HepG2 (cell line): Measurements from ENCODE around the gene ZBTB37. TPM values are rescaled to one million over a fixed set of nuclear protein-coding genes. Genes with fewer than 3 reads are reported as not detected.

Experiments
- AGO2 ChIP-seq: fragments of 200-400 bp; formaldehyde crosslinking; optimal IDR thresholded peaks from 2 replicates; pipeline ENCODE3; 2017; ENCODE audit warnings: mild to moderate bottlenecking, low read depth, low read length, moderate library complexity
- DNMT3B ChIP-seq: conservative IDR thresholded peaks from 2 replicates; pipeline ENCODE4 v1.6.1; 2016; ENCODE audit warnings: missing biosample characterization, control low read depth
- FOXK1 ChIP-seq: sonication (generic); formaldehyde crosslinking; IDR thresholded peaks from 2 replicates; pipeline ENCODE4 v1.4.0; 2020; ENCODE audit warnings: low read depth, missing genetic modification reagents, borderline replicate concordance
- HIVEP1 ChIP-seq: sonication (generic); formaldehyde crosslinking; IDR thresholded peaks from 2 replicates; pipeline ENCODE4 v1.4.0; 2020; ENCODE audit warnings: mild to moderate bottlenecking, missing genetic modification reagents
- HNF4G ChIP-seq, 2 experiments: sonication (generic) in 1 of 2; formaldehyde crosslinking in 1 of 2; IDR thresholded peaks; 2 replicates each; pipeline versions ENCODE4 v1.4.0 to v1.6.1; 2011 to 2020; ENCODE audit warnings: borderline replicate concordance in 2 of 2, low read depth in 2 of 2, mild to moderate bottlenecking in 2 of 2, low read length in 1 of 2, missing genetic modification reagents in 1 of 2, moderate library complexity in 1 of 2
- IRF9 ChIP-seq: sonication (generic); formaldehyde crosslinking; IDR thresholded peaks from 2 replicates; pipeline ENCODE4 v1.8.0; 2022; ENCODE audit warnings: missing genetic modification reagents, mild to moderate bottlenecking, borderline replicate concordance
- IRX3 ChIP-seq: sonication (generic); formaldehyde crosslinking; IDR thresholded peaks from 2 replicates; pipeline ENCODE4 v1.8.1; 2023; ENCODE audit warnings: mild to moderate bottlenecking, low read depth, missing genetic modification reagents, borderline replicate concordance
- KAT7 ChIP-seq: IDR thresholded peaks from 2 replicates; pipeline ENCODE4 v1.6.1; 2018; ENCODE audit warnings: borderline replicate concordance, missing compliant biosample characterization
- NFE2 ChIP-seq: sonication (generic); formaldehyde crosslinking; IDR thresholded peaks from 2 replicates; pipeline ENCODE4 v1.4.0; 2020; ENCODE audit warnings: missing genetic modification reagents
- NKX3-1 ChIP-seq: sonication (generic); formaldehyde crosslinking; IDR thresholded peaks from 2 replicates; pipeline ENCODE4 v1.5.0; 2020; ENCODE audit warnings: missing genetic modification reagents
- POLR2AphosphoS2 ChIP-seq: IDR thresholded peaks from 2 replicates; pipeline ENCODE4 v1.6.1; 2011; ENCODE audit warnings: low read depth, low read length, improper control_type of control experiment
- RBM22 ChIP-seq: fragments of 200-400 bp; formaldehyde crosslinking; optimal IDR thresholded peaks from 2 replicates; pipeline ENCODE3; 2017; ENCODE audit warnings: mild to moderate bottlenecking, low read length, moderate library complexity
- RFX5 ChIP-seq: IDR thresholded peaks from 2 replicates; pipeline ENCODE4 v1.6.1; 2011; ENCODE audit warnings: low read depth, low read length, improper control_type of control experiment
- SRF ChIP-seq: IDR thresholded peaks from 2 replicates; pipeline ENCODE4 v1.6.1; 2011; ENCODE audit warnings: mild to moderate bottlenecking, low read depth, low read length, moderate library complexity
- SSRP1 ChIP-seq: IDR thresholded peaks from 2 replicates; pipeline ENCODE4 v1.6.1; 2016; ENCODE audit warnings: control low read depth
- TARDBP ChIP-seq: sonication (generic); formaldehyde crosslinking; IDR thresholded peaks from 2 replicates; pipeline ENCODE4 v1.8.0; 2022; ENCODE audit warnings: mild to moderate bottlenecking, missing genetic modification reagents
- ZBTB1 ChIP-seq: sonication (generic); formaldehyde crosslinking; IDR thresholded peaks from 2 replicates; pipeline ENCODE4 v1.4.0; 2020; ENCODE audit warnings: missing genetic modification reagents, borderline replicate concordance
- ZNF543 ChIP-seq: sonication (generic); formaldehyde crosslinking; IDR thresholded peaks from 2 replicates; pipeline ENCODE4 v1.4.0; 2020; ENCODE audit warnings: mild to moderate bottlenecking, missing genetic modification reagents
- ZNF547 ChIP-seq: sonication (generic); formaldehyde crosslinking; IDR thresholded peaks from 2 replicates; pipeline ENCODE4 v1.5.1; 2020; ENCODE audit warnings: mild to moderate bottlenecking, missing genetic modification reagents
- ZNF660 ChIP-seq: sonication (generic); formaldehyde crosslinking; IDR thresholded peaks from 2 replicates; pipeline ENCODE4 v1.5.1; 2020; ENCODE audit warnings: mild to moderate bottlenecking, low read depth, missing genetic modification reagents, borderline replicate concordance
- ZNF724P ChIP-seq: sonication (generic); formaldehyde crosslinking; IDR thresholded peaks from 2 replicates; pipeline ENCODE4 v1.8.0; 2022; ENCODE audit warnings: missing genetic modification reagents, borderline replicate concordance
- ZUFSP ChIP-seq: sonication (generic); formaldehyde crosslinking; IDR thresholded peaks from 2 replicates; pipeline ENCODE4 v1.9.0; 2021; ENCODE audit warnings: missing genetic modification reagents, mild to moderate bottlenecking, borderline replicate concordance
- ZXDC ChIP-seq: sonication (generic); formaldehyde crosslinking; IDR thresholded peaks from 2 replicates; pipeline ENCODE4 v1.5.0; 2020; ENCODE audit warnings: mild to moderate bottlenecking, missing genetic modification reagents
- polyA plus RNA-seq, 8 experiments: library from polyadenylated mRNA; depleted of rRNA in 3 of 8; stranded (reverse) in 7 of 8; unstranded in 1 of 8; fragments of >200 nt; fragmentation: Illumina TruSeq in 4 of 8; extraction: Trizol in 4 of 8; gene quantifications; 2 replicates each; pipeline versions ENCODE4 v1.2.1 to v1.2.3, GENCODE V29; 2011 to 2016; ENCODE audit warnings: low read depth in 4 of 8, missing spikeins in 1 of 8, mixed read lengths in 1 of 8; ENCODE audit not compliant: insufficient read depth in 1 of 8
- total RNA-seq, 5 experiments: library from RNA; depleted of rRNA; stranded (reverse); fragments of >200 nt; fragmentation: Illumina TruSeq; extraction: Trizol; gene quantifications; 2 replicates each; pipeline ENCODE4 v1.2.3, GENCODE V29; 2016; ENCODE audit warnings: low read depth in 1 of 5
- TF ChIP-seq, protein P1 (sequence below): IDR thresholded peaks from 2 replicates; pipeline ENCODE4 v1.6.1; 2016

ZBTB37 gene
- total and polyA plus RNA-seq, 2 of the 13 experiments (the other 11 are each of a cell fraction or from before 2014, with no cell fraction given): 2.6 to 7.7 TPM

GRCh38 chr1:173824315-173825081 lies 43.7 kb upstream of the ZBTB37 start, which contains the start of the genes CENPL and DARS2 (continued):
- peak; percentile 67; the same call in 1 of the 2 replicates for TF ChIP-seq TARDBP (CRISPR knock-in tag)
- TF ChIP-seq ZBTB1: no peak
- no peak for TF ChIP-seq DNMT3B (CRISPR knock-in tag)
- no peak for TF ChIP-seq ZNF543 (CRISPR knock-in tag)
- no peak for TF ChIP-seq RBM22
- TF ChIP-seq AGO2: no peak
- TF ChIP-seq NKX3-1 (CRISPR knock-in tag): peak; percentile 36; the same call in 1 of the 2 replicates
- TF ChIP-seq KAT7 (CRISPR knock-in tag): no peak; the same call in 1 of the 2 replicates
- TF ChIP-seq, protein P1, sequence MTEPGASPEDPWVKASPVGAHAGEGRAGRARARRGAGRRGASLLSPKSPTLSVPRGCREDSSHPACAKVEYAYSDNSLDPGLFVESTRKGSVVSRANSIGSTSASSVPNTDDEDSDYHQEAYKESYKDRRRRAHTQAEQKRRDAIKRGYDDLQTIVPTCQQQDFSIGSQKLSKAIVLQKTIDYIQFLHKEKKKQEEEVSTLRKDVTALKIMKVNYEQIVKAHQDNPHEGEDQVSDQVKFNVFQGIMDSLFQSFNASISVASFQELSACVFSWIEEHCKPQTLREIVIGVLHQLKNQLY: no peak; the same call in 1 of the 2 replicates
- TF ChIP-seq SRF: no peak
- no peak for TF ChIP-seq ZNF660 (CRISPR knock-in tag)
- peak; percentile 28; the same call in 1 of the 2 replicates for TF ChIP-seq HIVEP1 (CRISPR knock-in tag)
- TF ChIP-seq RFX5: 0 out of 2 replicates have a peak, but pooled peaks have one; percentile 3
- TF ChIP-seq ZXDC (CRISPR knock-in tag): no peak
- TF ChIP-seq IRX3 (CRISPR knock-in tag): no peak
- TF ChIP-seq FOXK1: 0 out of 2 replicates have a peak, but pooled peaks have one; percentile 47
- no peak for TF ChIP-seq ZNF724P (CRISPR knock-in tag)
- no peak; the same call in 1 of the 2 replicates for TF ChIP-seq IRF9 (CRISPR knock-in tag)
- peak; percentile 52; the same call in 1 of the 2 replicates for TF ChIP-seq ZNF547 (CRISPR knock-in tag)
- TF ChIP-seq ZUFSP (CRISPR knock-in tag): no peak
- no peak for TF ChIP-seq NFE2
- no peak for TF ChIP-seq HNF4G (IDR thresholded peaks at IDR 0.05; ENCODE audit: borderline replicate concordance, low read depth, low read length)
- TF ChIP-seq HNF4G (CRISPR knock-in tag; IDR thresholded peaks at IDR 0.05; ENCODE audit: borderline replicate concordance, low read depth): no peak
- no peak for TF ChIP-seq SSRP1
- no peak for TF ChIP-seq POLR2AphosphoS2
